ENCODE measurements around the gene SRL. TPM values are rescaled to one million over a fixed set of nuclear protein-coding genes. Genes with fewer than 3 reads are reported as not detected.

SRL gene
- total and polyA plus RNA-seq, 7 experiments from 2014 or later: not detected

GRCh38 chr16:4209666-4210065 is 32.2 kb downstream of the SRL start:
- peaks cover 3 to 17% of the 10 kb centered on the region in 2 donors for H3K4me1 ChIP-seq (ENCODE audit: control insufficient read depth in 2 of 2, insufficient read depth in 2 of 2, low read length in 2 of 2)
- no peaks in the 10 kb centered on the region for H3K9me3 ChIP-seq (ENCODE audit: control insufficient read depth in 2 of 3, low read length in 3 of 3)
- H3K27me3 ChIP-seq (ENCODE audit: control insufficient read depth in 2 of 2, insufficient read depth in 2 of 2, low read length in 2 of 2): no peaks in the 10 kb centered on the region
- Mint-ChIP-seq H3K4me1 (peaks cover 6 to 25% (median 10%) of the 10 kb centered on the region in 7 donors), H3K4me3 (no peak overlapping the region), H3K36me3 (no peaks in the 10 kb centered on the region), H3K27me3 (peaks cover 0 to 19% (median 0%) of the 10 kb centered on the region in 5 donors), H3K9me3 (no peaks in the 10 kb centered on the region), H3K27ac (no peak overlapping the region)
- no peaks in the 10 kb centered on the region for H3K36me3 ChIP-seq (ENCODE audit: control insufficient read depth in 2 of 3, insufficient read depth in 3 of 3, low read length in 3 of 3)
- intact Hi-C loops (cut with micrococcal nuclease): no loop called here
- H3K27ac ChIP-seq (ENCODE audit: low read depth, low read length): no peak overlapping the region
- no peak overlapping the region for H3K4me3 ChIP-seq (ENCODE audit: low read length)
- DNase-seq (no peak), ATAC-seq (no peak)
- ChIA-PET POLR2A (no interaction called here), CTCF (no interaction called here)

- no peak for DNase-seq
Observed at GRCh38 chr16:4208341-4208751, 33.5 kb downstream of the SRL start.

GRCh38 chr16:4207683-4208340 is 34.1 kb downstream of the SRL start:
- Histone ChIP-seq H3K4me3 (ENCODE audit: low read length) (no peak overlapping the region), H3K4me1 (ENCODE audit: control insufficient read depth in 2 of 2, insufficient read depth in 2 of 2, low read length in 2 of 2) (peaks cover 3 to 17% of the 10 kb centered on the region in 2 donors), H3K36me3 (ENCODE audit: control insufficient read depth in 2 of 3, insufficient read depth in 3 of 3, low read length in 3 of 3) (no peaks in the 10 kb centered on the region), H3K9me3 (ENCODE audit: control insufficient read depth in 2 of 3, low read length in 3 of 3) (no peaks in the 10 kb centered on the region), H3K27me3 (ENCODE audit: control insufficient read depth in 2 of 2, insufficient read depth in 2 of 2, low read length in 2 of 2) (no peaks in the 10 kb centered on the region), H3K27ac (ENCODE audit: low read depth, low read length) (no peak overlapping the region)
- intact Hi-C loops (cut with micrococcal nuclease): no loop called here
- no peak overlapping the region for H3K27ac Mint-ChIP-seq
- H3K4me1 Mint-ChIP-seq: peaks cover 6 to 25% (median 10%) of the 10 kb centered on the region in 7 donors
- H3K36me3 Mint-ChIP-seq: no peaks in the 10 kb centered on the region
- POLR2A ChIA-PET: no interaction called here
- no peak for ATAC-seq
- no peak for DNase-seq
- peak overlapping the region in 4 of 10 donors; percentile 13 to 83 (median 52) for H3K4me3 Mint-ChIP-seq
- CTCF ChIA-PET: no interaction called here
- H3K27me3 Mint-ChIP-seq: peaks cover 0 to 17% (median 0%) of the 10 kb centered on the region in 5 donors
- H3K9me3 Mint-ChIP-seq: peaks cover 0 to 1% (median 0%) of the 10 kb centered on the region in 11 donors

More at GRCh38 chr16:4208341-4208751, 33.5 kb downstream of the SRL start:
- Histone ChIP-seq H3K27ac (ENCODE audit: low read depth, low read length) (no peak overlapping the region), H3K36me3 (ENCODE audit: control insufficient read depth in 2 of 3, insufficient read depth in 3 of 3, low read length in 3 of 3) (no peaks in the 10 kb centered on the region), H3K9me3 (ENCODE audit: control insufficient read depth in 2 of 3, low read length in 3 of 3) (no peaks in the 10 kb centered on the region), H3K4me3 (ENCODE audit: low read length) (no peak overlapping the region), H3K27me3 (ENCODE audit: control insufficient read depth in 2 of 2, insufficient read depth in 2 of 2, low read length in 2 of 2) (no peaks in the 10 kb centered on the region), H3K4me1 (ENCODE audit: control insufficient read depth in 2 of 2, insufficient read depth in 2 of 2, low read length in 2 of 2) (peaks cover 3 to 17% of the 10 kb centered on the region in 2 donors)
- CTCF ChIA-PET: no interaction called here
- Mint-ChIP-seq H3K4me1 (peaks cover 6 to 25% (median 10%) of the 10 kb centered on the region in 7 donors), H3K9me3 (peaks cover 0 to 1% (median 0%) of the 10 kb centered on the region in 11 donors), H3K27me3 (peaks cover 0 to 17% (median 0%) of the 10 kb centered on the region in 5 donors), H3K36me3 (no peaks in the 10 kb centered on the region), H3K4me3 (no peak overlapping the region), H3K27ac (no peak overlapping the region)
- intact Hi-C loops (cut with micrococcal nuclease): no loop called here
- no peak for ATAC-seq
- POLR2A ChIA-PET: interaction anchor here (0.6 kb wide), 1 partner anchor 721 kb away, joined by 4 read pairs; no protein-coding TSS in a partner anchor

GRCh38 chr16:4207229-4207628 is 34.7 kb downstream of the SRL start:
- Histone ChIP-seq H3K27me3 (ENCODE audit: control insufficient read depth in 2 of 2, insufficient read depth in 2 of 2, low read length in 2 of 2) (no peaks in the 10 kb centered on the region), H3K27ac (ENCODE audit: low read depth, low read length) (no peak overlapping the region), H3K9me3 (ENCODE audit: control insufficient read depth in 2 of 3, low read length in 3 of 3) (no peaks in the 10 kb centered on the region), H3K4me3 (ENCODE audit: low read length) (peak overlapping the region; percentile 9), H3K4me1 (ENCODE audit: control insufficient read depth in 2 of 2, insufficient read depth in 2 of 2, low read length in 2 of 2) (peaks cover 3 to 17% of the 10 kb centered on the region in 2 donors), H3K36me3 (ENCODE audit: control insufficient read depth in 2 of 3, insufficient read depth in 3 of 3, low read length in 3 of 3) (no peaks in the 10 kb centered on the region)
- ChIA-PET POLR2A (no interaction called here), CTCF (interaction anchor here (0.7 kb wide), 1 partner anchor 485 kb away, joined by 3 read pairs; no protein-coding TSS in a partner anchor)
- peaks cover 0 to 1% (median 0%) of the 10 kb centered on the region in 11 donors for H3K9me3 Mint-ChIP-seq
- no peaks in the 10 kb centered on the region for H3K36me3 Mint-ChIP-seq
- intact Hi-C loops (cut with micrococcal nuclease): no loop called here
- peaks cover 6 to 25% (median 10%) of the 10 kb centered on the region in 7 donors for H3K4me1 Mint-ChIP-seq
- peak overlapping the region in 2 of 9 donors; percentile 49 to 51 for H3K27ac Mint-ChIP-seq
- H3K27me3 Mint-ChIP-seq: peaks cover 0 to 17% (median 0%) of the 10 kb centered on the region in 5 donors
- ATAC-seq (no peak), DNase-seq (no peak)
- H3K4me3 Mint-ChIP-seq: peak overlapping the region in 9 of 10 donors; percentile 29 to 83 (median 65)

GRCh38 chr16:4206680-4207079 is 35.2 kb downstream of the SRL start:
- Histone ChIP-seq H3K27me3 (ENCODE audit: control insufficient read depth in 2 of 2, insufficient read depth in 2 of 2, low read length in 2 of 2) (no peaks in the 10 kb centered on the region), H3K4me3 (ENCODE audit: low read length) (peak overlapping the region; percentile 9), H3K27ac (ENCODE audit: low read depth, low read length) (no peak overlapping the region), H3K9me3 (ENCODE audit: control insufficient read depth in 2 of 3, low read length in 3 of 3) (no peaks in the 10 kb centered on the region), H3K36me3 (ENCODE audit: control insufficient read depth in 2 of 3, insufficient read depth in 3 of 3, low read length in 3 of 3) (no peaks in the 10 kb centered on the region), H3K4me1 (ENCODE audit: control insufficient read depth in 2 of 2, insufficient read depth in 2 of 2, low read length in 2 of 2) (peaks cover 3 to 17% of the 10 kb centered on the region in 2 donors)
- POLR2A ChIA-PET: no interaction called here
- H3K9me3 Mint-ChIP-seq: peaks cover 0 to 1% (median 0%) of the 10 kb centered on the region in 11 donors
- H3K4me3 Mint-ChIP-seq: peak overlapping the region in 7 of 10 donors; percentile 49 to 83 (median 69)
- CTCF ChIA-PET: interaction anchor here (0.7 kb wide), 1 partner anchor 484 kb away, joined by 3 read pairs; no protein-coding TSS in a partner anchor
- peak overlapping the region in 3 of 9 donors; percentile 49 to 54 (median 51) for H3K27ac Mint-ChIP-seq
- intact Hi-C loops (cut with micrococcal nuclease): no loop called here
- DNase-seq: peak in 1 of 9 donors; percentile 8
- peaks cover 0 to 17% (median 0%) of the 10 kb centered on the region in 5 donors for H3K27me3 Mint-ChIP-seq
- no peak for ATAC-seq
- H3K36me3 Mint-ChIP-seq: no peaks in the 10 kb centered on the region
- H3K4me1 Mint-ChIP-seq: peaks cover 6 to 25% (median 10%) of the 10 kb centered on the region in 7 donors

- Mint-ChIP-seq H3K27ac (no peak overlapping the region), H3K36me3 (no peaks in the 10 kb centered on the region), H3K27me3 (peaks cover 0 to 17% (median 0%) of the 10 kb centered on the region in 5 donors), H3K4me3 (no peak overlapping the region), H3K4me1 (peaks cover 6 to 25% (median 10%) of the 10 kb centered on the region in 7 donors), H3K9me3 (peaks cover 0 to 1% (median 0%) of the 10 kb centered on the region in 11 donors)
- H3K27me3 ChIP-seq (ENCODE audit: control insufficient read depth in 2 of 2, insufficient read depth in 2 of 2, low read length in 2 of 2): no peaks in the 10 kb centered on the region
- no peak overlapping the region for H3K27ac ChIP-seq (ENCODE audit: low read depth, low read length)
- H3K36me3 ChIP-seq (ENCODE audit: control insufficient read depth in 2 of 3, insufficient read depth in 3 of 3, low read length in 3 of 3): no peaks in the 10 kb centered on the region
- intact Hi-C loops (cut with micrococcal nuclease): no loop called here
- H3K9me3 ChIP-seq (ENCODE audit: control insufficient read depth in 2 of 3, low read length in 3 of 3): no peaks in the 10 kb centered on the region
- ChIA-PET CTCF (no interaction called here), POLR2A (no interaction called here)
- no peak overlapping the region for H3K4me3 ChIP-seq (ENCODE audit: low read length)
- no peak for ATAC-seq
- H3K4me1 ChIP-seq (ENCODE audit: control insufficient read depth in 2 of 2, insufficient read depth in 2 of 2, low read length in 2 of 2): peaks cover 3 to 17% of the 10 kb centered on the region in 2 donors
- DNase-seq: no peak
Observed at GRCh38 chr16:4205971-4206370, 35.9 kb downstream of the SRL start.

Data from naive thymus-derived CD4-positive, alpha-beta T cell (primary cell).